ENCODE data around the gene ITGB2. TPM values are rescaled to one million over a fixed set of nuclear protein-coding genes. Genes with fewer than 3 reads are reported as not detected.
"Not testable (repeated sequence)": the region's sequence is repeated elsewhere in the genome, so short reads cannot be mapped to it uniquely, and the experiment has no call there.

ITGB2 gene
- total RNA-seq, 2 experiments from 2014 or later: 242 to 247 TPM

DNA sequence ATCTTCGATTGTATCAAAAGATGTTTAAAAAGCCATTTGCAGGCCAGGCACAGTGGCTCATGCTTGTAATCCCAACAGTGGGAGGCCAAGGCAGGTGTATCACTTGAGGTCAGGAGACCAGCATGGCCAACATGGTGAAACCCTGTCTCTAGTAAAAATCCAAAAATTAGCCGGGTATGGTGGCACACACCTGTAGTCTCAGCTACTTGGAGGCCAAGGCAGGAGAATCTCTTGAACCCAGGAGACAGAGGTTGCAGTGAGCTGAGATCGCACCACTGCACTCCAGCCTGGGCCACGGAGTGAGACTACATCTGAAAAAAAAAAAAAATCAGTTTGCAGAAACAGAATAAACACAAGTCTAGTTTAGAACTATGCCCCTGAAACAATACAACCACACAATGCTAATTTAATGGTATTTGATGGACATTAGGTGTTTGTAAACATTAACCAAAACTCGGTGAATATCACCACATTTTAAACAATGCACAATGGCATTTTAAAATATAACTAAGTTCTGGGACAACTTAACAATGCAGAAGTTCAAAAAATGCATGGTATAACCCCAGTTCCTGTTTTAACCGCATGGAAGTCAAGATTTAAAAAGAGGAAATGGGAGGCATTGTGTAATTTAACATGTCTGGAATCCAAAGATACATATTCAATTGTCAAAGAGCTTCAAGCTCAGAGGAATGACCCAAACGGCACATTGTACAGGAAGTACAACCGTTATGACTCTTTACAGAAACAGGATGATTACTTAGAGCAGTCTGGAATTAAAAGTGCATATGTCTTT is 40.1 kb downstream of the ITGB2 start:
- no peaks in the 10 kb centered on the region for H3K9me3 Mint-ChIP-seq
- intact Hi-C loops (cut with micrococcal nuclease): no loop called here
- no peaks in the 10 kb centered on the region for H3K36me3 Mint-ChIP-seq
- H3K27ac Mint-ChIP-seq: peak overlapping the region; percentile 79
- H3K4me1 Mint-ChIP-seq (ENCODE audit: low read depth): peaks cover 23% of the 10 kb centered on the region
- POLR2A ChIA-PET: interaction anchor here (1.7 kb wide), 1 partner anchor 46 kb away, joined by 5 read pairs; no protein-coding TSS in a partner anchor
- no peak overlapping the region for H3K4me3 Mint-ChIP-seq
- no peak for DNase-seq
- CTCF ChIA-PET: interaction anchor here (1.6 to 4.7 kb wide), 3 partner anchors 31 to 87 kb away, joined by 6 to 24 read pairs (median 6); partner anchors contain the start of gene UBE2G2
- H3K27me3 Mint-ChIP-seq: no peaks in the 10 kb centered on the region

DNA sequence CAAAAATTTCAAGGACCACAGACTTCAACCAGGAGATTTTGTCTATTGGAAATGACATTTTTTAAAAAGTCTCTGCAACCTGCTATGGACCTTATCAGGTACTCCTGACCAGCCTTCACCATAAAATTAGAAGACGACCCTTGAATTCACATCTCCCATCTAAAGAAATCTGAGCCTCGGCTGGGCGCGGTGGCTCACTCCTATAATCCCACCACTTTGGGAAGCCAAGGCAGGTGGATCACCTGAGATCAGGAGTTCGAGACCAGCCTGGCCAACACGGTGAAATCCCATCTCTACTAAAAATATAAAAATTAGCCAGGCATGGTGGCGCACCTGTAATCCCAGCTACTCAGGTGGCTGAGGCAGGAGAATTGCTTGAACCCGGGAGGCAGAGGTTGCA is 41.5 kb downstream of the ITGB2 start:
- DNase-seq; H3K9me3 Mint-ChIP-seq; POLR2A ChIA-PET; H3K36me3 Mint-ChIP-seq; H3K27me3 Mint-ChIP-seq; H3K27ac Mint-ChIP-seq; intact Hi-C loops (cut with micrococcal nuclease); H3K4me3 Mint-ChIP-seq: not testable (repeated sequence)
- CTCF ChIA-PET: interaction anchor here (1.2 to 4.7 kb wide), 4 partner anchors 53 to 257 kb away, joined by 3 to 24 read pairs (median 4); partner anchors contain the start of gene UBE2G2
- peaks cover 32% of the 10 kb centered on the region for H3K4me1 Mint-ChIP-seq (ENCODE audit: low read depth)

DNA sequence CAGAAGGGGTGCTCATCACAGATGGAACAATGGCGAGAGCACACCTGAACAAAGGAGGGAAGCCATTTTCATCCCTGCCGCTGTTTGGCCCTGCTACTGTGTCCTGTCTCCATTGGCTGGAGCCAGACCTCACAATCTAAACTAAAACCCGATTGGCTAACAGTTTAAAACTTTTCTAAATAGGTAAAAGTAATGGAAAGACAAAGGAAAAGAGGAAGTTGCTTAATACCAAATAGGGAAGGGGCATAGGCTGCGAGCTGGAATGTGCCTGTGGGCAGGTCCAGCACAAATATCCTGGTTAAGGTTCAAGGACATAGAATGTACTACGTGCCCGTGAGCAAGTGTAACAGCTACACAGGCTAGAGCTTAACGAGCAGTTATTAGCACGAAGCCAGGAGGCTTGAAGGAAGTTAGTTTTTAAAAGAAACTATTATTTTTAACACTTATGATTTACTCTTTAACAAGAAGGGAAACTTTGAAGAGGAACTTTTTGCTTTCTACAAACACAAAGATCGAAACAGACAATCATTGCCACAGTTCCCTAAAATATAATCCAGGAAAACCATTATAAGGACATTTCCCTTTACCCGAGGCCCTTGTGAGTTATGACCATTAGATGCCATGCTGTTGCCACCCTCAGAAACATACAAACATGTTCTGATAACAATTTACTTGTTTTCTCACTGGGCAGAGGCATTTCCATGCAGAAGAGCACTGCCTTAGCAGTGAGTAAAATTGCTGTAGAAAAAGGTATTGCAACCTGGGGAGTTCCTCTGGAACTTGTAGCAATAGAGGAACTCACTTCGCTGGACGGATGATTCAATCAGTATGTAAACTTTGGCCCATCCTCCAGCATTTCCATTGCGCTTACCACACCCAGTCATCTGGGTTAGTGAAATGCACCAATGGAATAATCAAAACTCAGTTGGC is 42.4 kb downstream of the ITGB2 start:
- intact Hi-C loops (cut with micrococcal nuclease): no loop called here
- H3K36me3 Mint-ChIP-seq: no peaks in the 10 kb centered on the region
- no peak for DNase-seq
- H3K4me3 Mint-ChIP-seq: no peak overlapping the region
- no peaks in the 10 kb centered on the region for H3K27me3 Mint-ChIP-seq
- CTCF ChIA-PET: interaction anchor here (0.7 to 1.6 kb wide), 5 partner anchors 54 to 258 kb away, joined by 3 to 6 read pairs (median 3); partner anchors contain the start of gene UBE2G2
- H3K27ac Mint-ChIP-seq: no peak overlapping the region
- no peaks in the 10 kb centered on the region for H3K9me3 Mint-ChIP-seq
- POLR2A ChIA-PET: no interaction called here
- H3K4me1 Mint-ChIP-seq (ENCODE audit: low read depth): peaks cover 32% of the 10 kb centered on the region

DNA sequence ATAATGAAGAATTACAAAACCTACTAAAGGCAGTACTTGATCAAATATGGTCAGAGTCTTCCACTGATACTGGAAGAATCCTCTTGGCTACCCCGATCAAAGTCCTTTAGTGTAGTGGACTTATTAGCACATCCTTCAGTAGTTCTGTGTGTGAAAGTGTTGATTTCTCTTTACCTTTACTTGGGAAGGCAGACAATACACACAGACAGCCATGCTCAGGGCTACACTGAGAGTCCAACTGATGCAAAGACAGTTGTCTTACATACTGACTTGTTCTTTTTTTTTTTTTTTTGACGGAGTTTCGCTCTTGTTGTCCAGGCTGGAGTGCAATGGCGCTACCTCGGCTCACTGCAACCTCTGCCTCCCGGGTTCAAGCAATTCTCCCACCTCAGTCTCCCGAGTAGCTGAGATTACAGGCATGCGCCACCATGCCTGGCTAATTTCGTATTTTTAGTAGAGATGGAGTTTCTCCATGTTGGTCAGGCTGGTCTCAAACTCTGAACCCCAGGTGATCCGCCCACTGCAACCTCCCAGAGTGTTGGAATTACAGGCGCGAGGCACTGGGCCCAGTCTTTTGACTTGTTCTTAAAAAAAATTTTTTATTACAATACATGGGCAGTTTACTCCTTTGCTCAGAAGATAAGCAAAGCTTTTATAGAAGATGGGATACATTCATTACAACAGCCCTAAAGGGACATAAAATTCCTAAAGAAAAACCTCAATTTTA is 43.7 kb downstream of the ITGB2 start:
- no peak for DNase-seq
- Mint-ChIP-seq H3K27ac (no peak overlapping the region), H3K36me3 (no peaks in the 10 kb centered on the region), H3K9me3 (no peaks in the 10 kb centered on the region), H3K27me3 (no peaks in the 10 kb centered on the region), H3K4me3 (no peak overlapping the region), H3K4me1 (ENCODE audit: low read depth) (peaks cover 32% of the 10 kb centered on the region)
- CTCF ChIA-PET: interaction anchor here (0.7 to 5.2 kb wide), 5 partner anchors 21 to 93 kb away, joined by 3 to 100 read pairs (median 5); partner anchors contain the start of gene UBE2G2
- POLR2A ChIA-PET: interaction anchor here (0.7 kb wide), 1 partner anchor 76 kb away, joined by 3 read pairs; no protein-coding TSS in a partner anchor
- intact Hi-C loops (cut with micrococcal nuclease): no loop called here

DNA sequence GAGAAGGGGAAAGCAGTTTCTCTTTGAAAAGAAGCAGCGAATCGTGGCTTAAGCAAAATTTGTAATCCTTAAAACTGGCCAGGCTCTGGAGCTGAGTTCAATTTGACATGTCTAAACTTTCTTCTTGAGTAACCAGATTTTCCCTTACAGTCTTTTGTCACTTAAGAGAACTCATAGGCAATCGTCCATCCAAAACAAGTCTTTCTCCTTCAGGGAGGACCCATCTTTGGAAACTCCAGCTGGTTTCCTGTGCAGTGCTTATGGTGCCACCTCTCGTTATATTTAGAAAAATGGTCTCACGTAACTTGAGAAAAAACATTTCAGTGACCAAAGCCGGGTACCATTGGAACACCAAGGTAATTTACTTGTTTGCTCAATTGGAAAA is 45.4 kb downstream of the ITGB2 start:
- ChIA-PET CTCF (interaction anchor here (0.7 to 5.2 kb wide), 15 partner anchors 19 to 381 kb away, joined by 3 to 100 read pairs (median 4); partner anchors contain the start of gene UBE2G2), POLR2A (interaction anchor here (0.7 kb wide), 1 partner anchor 65 kb away, joined by 3 read pairs; the partner anchor contains the start of gene SLX9)
- intact Hi-C loops (cut with micrococcal nuclease): loop anchor here (1.0 to 2.0 kb wide), 2 partner anchors 45 to 75 kb away; partner anchors contain the start of gene ITGB2
- Mint-ChIP-seq H3K4me3 (peak overlapping the region; percentile 82), H3K9me3 (no peaks in the 10 kb centered on the region), H3K4me1 (ENCODE audit: low read depth) (peaks cover 34% of the 10 kb centered on the region), H3K27ac (peak overlapping the region; percentile 83), H3K36me3 (no peaks in the 10 kb centered on the region), H3K27me3 (no peaks in the 10 kb centered on the region)
- peak; percentile 41 for DNase-seq

DNA sequence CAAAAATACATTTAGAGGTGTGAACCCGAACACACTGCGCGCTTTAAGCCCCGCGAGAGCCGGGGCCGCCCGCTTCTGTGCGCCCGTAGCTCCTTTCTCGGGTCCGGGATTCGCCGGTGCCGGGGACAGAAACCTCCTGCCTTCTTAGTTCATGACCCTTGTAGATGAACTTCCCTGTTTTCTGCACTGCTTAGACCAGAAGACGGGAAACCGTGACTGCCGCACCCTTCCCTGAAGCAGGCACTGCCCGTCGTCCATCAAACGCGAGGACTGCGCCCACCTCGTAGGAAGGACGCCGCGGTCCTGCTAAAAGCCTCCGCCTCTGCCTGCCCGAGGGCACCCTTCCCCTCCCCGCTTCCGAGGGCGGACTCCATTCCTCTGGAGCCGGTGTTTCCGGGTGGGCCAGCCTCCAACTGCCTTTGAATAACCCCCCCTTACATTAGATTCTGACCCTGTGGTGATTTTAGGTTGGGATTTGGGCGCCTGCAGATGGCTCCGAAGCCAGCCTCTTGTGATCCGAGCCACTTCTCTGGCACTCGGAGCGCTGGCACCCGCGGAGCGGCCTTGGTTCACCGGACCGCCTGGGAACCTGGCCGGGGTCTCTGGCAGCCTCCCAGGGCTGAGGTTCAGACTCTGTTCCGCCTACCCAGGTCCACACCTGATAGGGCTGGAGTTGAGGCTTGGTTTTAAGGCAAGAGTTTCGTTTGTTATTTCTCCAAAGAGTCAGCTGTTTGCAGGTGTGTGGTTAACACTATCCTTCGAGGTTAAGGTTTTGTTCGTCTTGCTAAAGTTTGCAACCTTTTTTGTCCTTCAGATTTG is 46.0 kb downstream of the ITGB2 start:
- Mint-ChIP-seq H3K9me3 (no peaks in the 10 kb centered on the region), H3K27ac (peak overlapping the region; percentile 83), H3K36me3 (no peaks in the 10 kb centered on the region), H3K4me3 (peak overlapping the region; percentile 82), H3K4me1 (ENCODE audit: low read depth) (peaks cover 40% of the 10 kb centered on the region), H3K27me3 (no peaks in the 10 kb centered on the region)
- intact Hi-C loops (cut with micrococcal nuclease): loop anchor here (1.0 to 5.0 kb wide), 3 partner anchors 46 to 203 kb away; partner anchors contain the start of gene ITGB2
- ChIA-PET CTCF (interaction anchor here (1.0 to 5.2 kb wide), 17 partner anchors 19 to 380 kb away, joined by 3 to 100 read pairs (median 5); partner anchors contain the start of gene UBE2G2), POLR2A (interaction anchor here (0.7 to 1.5 kb wide), 7 partner anchors 8 to 82 kb away, joined by 3 to 5 read pairs (median 4); partner anchors contain the start of genes ITGB2, SLX9 and UBE2G2)
- DNase-seq: peak; percentile 58

DNA sequence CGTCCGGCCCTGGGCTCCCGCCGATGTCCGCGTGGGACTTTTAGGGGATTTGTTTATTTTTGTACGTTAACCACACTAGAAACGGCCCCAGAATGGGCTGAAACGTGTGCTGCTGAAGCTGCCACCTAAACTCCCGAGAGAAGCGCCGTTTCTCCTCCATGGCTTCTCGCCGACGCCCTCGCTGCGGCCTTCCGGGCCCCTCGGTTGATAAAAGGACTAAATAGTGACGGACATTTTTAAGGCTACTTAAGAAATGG is 46.5 kb downstream of the ITGB2 start:
- intact Hi-C loops (cut with micrococcal nuclease): loop anchor here (2.0 to 5.0 kb wide), 2 partner anchors 47 to 203 kb away; partner anchors contain the start of gene ITGB2
- Mint-ChIP-seq H3K4me3 (peak overlapping the region; percentile 82), H3K27ac (peak overlapping the region; percentile 83), H3K4me1 (ENCODE audit: low read depth) (peaks cover 43% of the 10 kb centered on the region), H3K9me3 (no peaks in the 10 kb centered on the region), H3K27me3 (no peaks in the 10 kb centered on the region), H3K36me3 (no peaks in the 10 kb centered on the region)
- DNase-seq: no peak
- ChIA-PET POLR2A (interaction anchor here (0.9 to 1.5 kb wide), 7 partner anchors 9 to 81 kb away, joined by 3 to 9 read pairs (median 4); partner anchors contain the start of genes ITGB2 and UBE2G2), CTCF (interaction anchor here (0.6 to 5.2 kb wide), 12 partner anchors 19 to 364 kb away, joined by 3 to 100 read pairs (median 4); partner anchors contain the start of gene UBE2G2)

DNA sequence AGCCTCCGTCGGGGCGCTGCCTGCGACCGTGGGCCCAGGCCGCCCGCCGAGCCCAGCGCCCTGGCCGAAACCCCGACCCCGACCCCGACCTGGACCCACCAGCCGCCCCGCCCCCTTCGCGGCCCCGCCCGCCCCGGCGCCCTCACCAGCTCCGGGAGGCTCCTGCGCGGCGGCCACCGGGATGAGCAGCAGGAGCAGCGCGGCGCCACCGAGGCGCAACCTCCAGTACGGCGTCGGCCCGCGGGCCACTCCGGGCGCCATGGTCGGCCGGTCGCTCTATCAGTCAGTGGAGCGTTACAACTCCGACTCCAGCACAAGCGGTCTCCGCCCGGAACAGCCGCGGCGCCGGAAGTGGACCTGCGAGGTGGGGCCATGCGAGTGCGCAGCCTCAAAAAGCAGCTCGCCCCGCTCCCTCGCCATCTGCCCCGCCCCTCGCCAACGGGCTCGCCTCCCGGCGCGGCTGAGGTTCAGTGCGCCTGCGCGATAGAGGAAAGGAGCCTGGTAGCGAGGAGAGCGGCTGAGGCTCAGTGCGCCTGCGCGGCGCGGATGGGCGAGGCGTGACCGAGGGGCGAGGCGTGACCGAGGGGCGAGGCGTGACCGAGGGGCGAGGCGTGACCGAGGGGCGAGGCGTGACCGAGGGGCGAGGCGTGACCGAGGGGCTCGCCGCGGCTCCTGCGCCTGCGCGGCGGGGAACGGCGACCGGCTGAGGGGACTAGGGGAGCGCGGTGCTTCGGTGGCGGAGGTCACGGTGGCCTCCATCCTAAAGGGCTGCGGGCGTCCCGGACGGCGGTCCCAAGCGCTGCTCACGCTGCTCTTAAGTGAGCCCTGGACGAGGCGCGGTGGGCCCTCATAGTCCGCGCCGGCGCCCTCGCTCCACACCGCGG is 47.1 kb downstream of the ITGB2 start, which contains the start of gene PTTG1IP:
Gene PTTG1IP, minus strand, starts transcription at position 335 of the 884 bp plus-strand sequence. Its CDS starts 74 bp downstream, at position 261.
- Mint-ChIP-seq H3K9me3 (no peaks in the 10 kb centered on the region), H3K27me3 (no peaks in the 10 kb centered on the region), H3K36me3 (no peaks in the 10 kb centered on the region), H3K4me3 (peak within 1 kb of the TSS; percentile 89), H3K27ac (peak within 1 kb of the TSS; percentile 83), H3K4me1 (ENCODE audit: low read depth) (peaks cover 49% of the 10 kb centered on the region)
- ChIA-PET CTCF (interaction anchor here (0.6 to 5.2 kb wide), 14 partner anchors 20 to 363 kb away, joined by 3 to 100 read pairs (median 4); partner anchors contain the start of gene UBE2G2), POLR2A (interaction anchor here (0.6 to 1.5 kb wide), 9 partner anchors 9 to 199 kb away, joined by 3 to 9 read pairs (median 4); partner anchors contain the start of genes ITGB2 and UBE2G2)
- intact Hi-C loops (cut with micrococcal nuclease): loop anchor here (1.0 to 5.0 kb wide), 5 partner anchors 47 to 413 kb away; partner anchors contain the start of genes ITGB2 and POFUT2
- peak; percentile 100 for DNase-seq

DNA sequence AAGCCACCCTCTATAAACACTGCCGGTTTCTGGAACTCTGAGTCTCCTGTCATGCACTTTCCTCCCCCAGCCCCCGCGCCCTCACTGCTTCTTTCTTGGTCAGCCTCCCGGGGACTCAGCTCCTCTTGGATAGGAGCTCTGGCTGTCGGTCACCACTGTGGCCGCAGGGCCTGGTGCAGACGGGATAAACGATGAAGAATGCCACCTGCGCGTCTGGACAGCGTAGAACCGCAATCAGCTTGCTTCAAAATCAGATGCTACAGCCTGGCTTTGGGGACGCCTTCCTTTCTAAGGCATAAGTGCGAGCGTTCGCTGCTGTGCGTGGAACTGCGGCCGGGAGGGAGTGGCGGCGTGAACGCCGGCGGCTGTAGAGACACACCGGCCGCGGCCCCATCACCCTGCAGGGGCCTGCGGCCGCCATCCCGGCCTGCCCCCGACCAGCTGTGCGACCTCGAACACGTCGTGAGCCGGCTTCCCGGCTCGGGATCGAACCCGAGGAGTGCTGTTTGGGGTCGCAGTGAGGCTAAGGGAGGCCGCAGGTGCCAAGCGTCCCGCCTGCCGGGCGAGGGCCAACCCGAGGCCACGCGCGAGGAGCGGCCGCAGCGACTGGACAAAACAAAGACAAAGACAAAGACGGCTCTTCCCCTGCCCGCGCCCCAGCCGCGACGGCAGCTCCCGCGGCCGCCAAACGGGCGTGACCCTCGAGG is 47.9 kb downstream of the ITGB2 start:
- ChIA-PET POLR2A (interaction anchor here (0.6 to 1.3 kb wide), 5 partner anchors 11 to 199 kb away, joined by 3 to 9 read pairs (median 4); partner anchors contain the start of gene UBE2G2), CTCF (interaction anchor here (0.5 to 5.2 kb wide), 17 partner anchors 15 to 464 kb away, joined by 3 to 100 read pairs (median 4); partner anchors contain the start of gene UBE2G2)
- Mint-ChIP-seq H3K27ac (peak overlapping the region; percentile 77), H3K4me3 (peak overlapping the region; percentile 89), H3K9me3 (no peaks in the 10 kb centered on the region), H3K36me3 (no peaks in the 10 kb centered on the region), H3K27me3 (no peaks in the 10 kb centered on the region), H3K4me1 (ENCODE audit: low read depth) (peaks cover 57% of the 10 kb centered on the region)
- peak; percentile 45 for DNase-seq
- intact Hi-C loops (cut with micrococcal nuclease): loop anchor here (1.0 to 5.0 kb wide), 5 partner anchors 54 to 414 kb away; partner anchors contain the start of genes POFUT2 and UBE2G2

Measured in activated CD4-positive, alpha-beta memory T cell treated with anti-CD3 and anti-CD28 coated beads for 36 hours (primary cell).